ENCODE data around the gene D2HGDH.
"Not testable (repeated sequence)": the region's sequence is repeated elsewhere in the genome, so short reads cannot be mapped to it uniquely, and the experiment has no call there.

The D2HGDH gene

DNA sequence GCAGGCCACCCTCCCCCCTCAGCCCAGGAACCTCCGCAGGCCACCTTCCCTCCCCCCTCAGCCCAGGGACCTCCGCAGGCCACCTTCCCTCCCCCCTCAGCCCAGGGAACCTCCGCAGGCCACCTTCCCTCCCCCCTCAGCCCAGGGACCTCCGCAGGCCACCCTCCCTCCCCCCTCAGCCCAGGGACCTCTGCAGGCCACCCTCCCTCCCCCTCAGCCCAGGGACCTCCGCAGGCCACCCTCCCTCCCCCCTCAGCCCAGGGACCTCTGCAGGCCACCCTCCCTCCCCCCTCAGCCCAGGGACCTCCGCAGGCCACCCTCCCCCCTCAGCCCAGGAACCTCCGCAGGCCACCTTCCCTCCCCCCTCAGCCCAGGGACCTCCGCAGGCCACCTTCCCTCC lies 71.8 kb downstream of the D2HGDH start:
- in situ Hi-C loops (cut with HindIII; ENCODE audit: low sequenced_read_pairs): not testable (repeated sequence)

DNA sequence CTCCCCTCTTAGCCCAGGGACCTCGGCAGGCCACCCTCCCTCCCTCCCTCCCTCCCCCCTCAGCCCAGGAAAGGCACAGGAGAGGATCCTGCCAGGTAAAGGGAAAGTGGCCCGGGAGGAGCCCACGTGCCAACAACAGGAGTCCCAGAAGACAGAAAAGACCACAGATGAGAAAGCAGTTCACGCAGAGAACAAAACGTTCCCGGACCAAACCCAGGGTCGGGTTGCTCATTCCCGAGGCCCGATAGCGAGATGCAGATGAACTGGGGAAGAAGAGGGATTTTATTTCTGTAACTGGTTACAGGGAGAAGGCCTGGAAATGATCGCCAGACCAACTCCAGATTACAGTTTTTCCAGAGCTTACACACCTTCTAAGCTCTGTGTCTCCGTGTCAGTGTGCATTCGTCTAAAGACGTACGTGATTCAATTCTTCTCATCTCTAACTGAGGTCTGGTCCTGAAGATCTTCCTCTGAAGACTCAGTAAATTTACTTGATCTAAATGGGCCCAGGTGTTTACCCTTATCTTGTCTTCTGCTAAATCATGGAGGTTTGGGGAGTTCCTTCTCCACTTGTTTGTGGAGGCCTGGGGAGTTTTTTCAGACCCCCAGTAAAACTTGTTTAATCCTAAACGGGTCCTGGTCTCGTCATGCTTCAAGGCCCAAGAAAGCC lies 73.8 kb downstream of the D2HGDH start:
- in situ Hi-C loops (cut with HindIII; ENCODE audit: low sequenced_read_pairs): no loop called here

DNA sequence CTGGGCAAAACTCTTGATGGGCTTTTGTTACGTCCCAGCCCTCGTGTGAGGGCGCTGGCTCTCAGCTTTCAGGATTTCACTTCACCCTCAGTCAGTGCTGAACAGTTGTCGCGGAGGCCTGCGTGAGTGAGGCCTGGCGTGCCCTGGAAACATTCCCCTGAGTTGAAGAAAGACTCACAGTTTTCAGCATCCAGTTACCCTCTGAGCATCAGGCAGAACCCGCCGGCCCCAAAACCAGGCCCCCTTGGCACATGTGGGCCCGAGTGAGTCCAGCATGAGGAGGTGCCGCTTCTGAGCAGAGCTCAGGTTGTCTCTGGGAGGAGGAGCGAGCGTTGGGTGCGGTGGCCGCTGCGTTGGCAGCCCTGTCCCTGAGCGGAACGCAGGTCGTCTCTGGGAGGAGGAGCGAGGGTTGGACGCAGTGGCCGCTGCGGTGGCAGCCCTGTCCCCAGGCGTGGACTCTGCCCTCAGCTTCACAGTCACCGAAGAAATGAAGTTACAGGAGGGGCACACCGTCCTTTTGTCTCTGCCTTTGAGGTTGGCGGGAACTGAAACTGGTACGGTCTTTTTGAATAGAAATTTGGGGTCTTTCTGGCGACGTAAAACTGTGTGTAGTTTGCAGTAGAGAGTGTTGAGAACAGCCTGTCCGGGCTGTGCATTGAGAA lies 74.4 kb downstream of the D2HGDH start, which contains the start of gene NEU4:
NEU4 (plus strand) TSS at position 473 of the 662 bp plus-strand sequence. CDS start 5,292 bp downstream, outside the sequence.
- in situ Hi-C loops (cut with HindIII; ENCODE audit: low sequenced_read_pairs): no loop called here

DNA sequence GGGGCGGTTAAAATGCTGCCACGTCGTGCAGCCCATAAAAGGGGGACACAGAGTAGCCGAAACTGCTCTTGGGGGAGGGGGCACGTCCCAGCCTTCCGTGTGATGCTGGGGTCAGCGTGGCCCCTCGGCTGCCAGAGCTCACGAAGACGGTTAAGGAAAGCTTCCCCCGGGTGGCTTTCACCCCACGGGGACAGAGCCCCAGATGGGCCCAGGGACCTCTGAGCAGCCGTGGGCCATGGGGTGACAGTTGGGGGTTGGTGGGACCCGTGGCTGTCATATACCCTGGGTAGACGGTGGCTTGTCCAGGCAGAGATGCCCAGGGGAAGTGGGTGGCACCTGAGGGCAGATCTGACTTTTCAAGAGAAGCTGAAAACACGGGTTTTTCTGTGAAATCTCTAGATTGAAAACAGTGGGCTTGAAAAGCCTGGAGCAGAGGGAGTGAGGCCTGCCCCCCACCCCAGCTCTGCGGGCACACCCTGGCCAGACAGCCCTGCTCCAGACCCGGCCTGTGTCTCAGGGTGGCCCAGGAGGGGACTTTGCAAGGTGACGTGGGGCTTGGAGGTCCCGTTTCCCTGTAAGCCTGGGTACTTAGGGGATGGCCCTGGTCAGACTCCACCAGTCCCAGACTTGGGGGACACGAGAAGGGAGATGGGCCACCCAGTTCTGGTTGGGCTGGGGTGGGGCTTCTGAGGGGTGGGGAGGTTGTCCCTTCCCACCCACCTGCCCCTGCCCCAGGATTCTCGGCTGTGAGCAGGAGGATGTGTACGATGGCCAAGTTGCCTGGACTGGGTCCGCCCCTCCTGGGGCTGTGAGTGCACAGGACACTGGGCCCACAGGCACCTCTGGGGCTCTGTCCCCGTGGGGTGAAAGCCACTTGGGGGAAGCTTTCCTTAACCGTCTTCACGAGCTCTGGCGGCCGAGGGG lies 75.2 kb downstream of the D2HGDH start:
- in situ Hi-C loops (cut with HindIII; ENCODE audit: low sequenced_read_pairs): no loop called here

DNA sequence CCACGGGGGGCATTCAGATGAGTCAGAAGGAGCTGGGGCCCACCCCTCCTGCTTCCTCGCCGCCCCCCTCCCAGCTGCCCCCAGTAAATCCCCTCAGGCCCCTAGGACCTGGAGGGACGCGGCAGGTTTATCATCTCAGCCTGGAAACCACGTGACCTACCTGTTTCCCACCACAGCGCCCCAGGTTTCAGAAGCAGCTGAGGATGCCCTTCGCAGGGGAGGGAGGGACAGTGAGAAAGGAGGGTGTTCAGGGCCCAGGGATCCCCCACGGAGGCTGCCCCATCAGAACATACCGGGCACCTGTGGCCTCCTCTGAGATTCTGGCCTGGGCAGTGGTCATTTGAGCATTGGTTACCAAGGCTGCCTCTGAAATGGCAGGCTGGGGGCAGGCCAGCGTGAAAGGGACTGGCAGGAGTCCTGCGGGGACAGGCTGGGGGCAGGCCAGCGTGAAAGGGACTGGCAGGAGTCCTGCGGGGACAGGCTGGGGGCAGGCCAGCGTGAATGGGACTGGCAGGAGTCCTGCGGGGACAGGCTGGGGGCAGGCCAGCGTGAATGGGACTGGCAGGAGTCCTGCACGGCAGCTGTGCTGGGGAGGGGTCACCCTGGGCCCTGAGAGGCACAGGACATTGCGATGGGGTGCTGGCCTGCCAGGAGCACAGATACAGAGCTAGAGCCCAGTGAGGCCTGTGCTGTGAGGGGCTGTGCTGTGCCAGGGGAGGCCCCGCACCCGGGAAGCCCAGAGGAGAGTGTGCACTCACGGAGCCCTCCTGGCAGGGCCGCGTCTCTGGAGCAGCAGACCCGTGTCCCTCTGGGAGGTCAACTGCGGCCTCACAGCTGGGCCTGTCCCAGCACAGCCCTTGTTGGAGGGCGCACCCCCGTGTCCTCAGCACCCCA lies 76.1 kb downstream of the D2HGDH start:
- in situ Hi-C loops (cut with HindIII; ENCODE audit: low sequenced_read_pairs): no loop called here

DNA sequence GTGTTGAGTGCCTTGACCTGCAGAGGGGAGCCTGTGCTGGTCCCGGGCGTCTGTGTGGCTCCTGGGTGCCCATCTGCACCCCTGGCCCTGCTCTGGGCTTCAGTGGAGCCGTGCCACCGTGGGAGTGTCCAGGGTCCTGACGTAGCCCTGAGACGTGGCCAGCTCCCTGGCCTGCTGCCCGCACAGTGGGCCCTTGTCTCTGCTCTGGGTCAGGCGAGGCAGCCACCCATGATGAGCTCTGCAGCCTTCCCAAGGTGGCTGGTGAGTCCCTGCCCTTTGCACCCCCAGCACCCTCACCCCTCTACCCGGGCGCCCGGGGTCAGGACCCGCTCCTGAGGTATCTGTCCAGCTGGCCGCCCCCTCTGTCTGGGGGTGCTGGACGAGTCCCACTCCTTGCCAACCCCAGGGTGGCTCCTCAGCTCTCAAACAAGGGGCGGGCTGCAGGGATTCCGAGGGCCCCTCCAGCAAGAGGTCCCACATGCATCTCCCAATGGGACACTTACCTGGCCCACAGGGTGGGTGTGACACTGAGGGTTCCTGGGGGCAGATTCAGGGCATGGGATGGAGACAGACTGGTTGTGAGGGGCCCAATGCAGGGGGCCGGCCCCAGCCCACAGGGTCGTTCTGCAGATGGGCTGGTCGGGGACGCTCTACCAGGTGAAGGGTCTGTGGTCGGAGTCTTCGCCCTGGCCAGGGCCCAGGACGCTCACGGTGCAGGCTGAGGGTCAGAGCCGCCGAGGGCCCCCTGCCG lies 76.9 kb downstream of the D2HGDH start:
- in situ Hi-C loops (cut with HindIII; ENCODE audit: low sequenced_read_pairs): no loop called here

DNA sequence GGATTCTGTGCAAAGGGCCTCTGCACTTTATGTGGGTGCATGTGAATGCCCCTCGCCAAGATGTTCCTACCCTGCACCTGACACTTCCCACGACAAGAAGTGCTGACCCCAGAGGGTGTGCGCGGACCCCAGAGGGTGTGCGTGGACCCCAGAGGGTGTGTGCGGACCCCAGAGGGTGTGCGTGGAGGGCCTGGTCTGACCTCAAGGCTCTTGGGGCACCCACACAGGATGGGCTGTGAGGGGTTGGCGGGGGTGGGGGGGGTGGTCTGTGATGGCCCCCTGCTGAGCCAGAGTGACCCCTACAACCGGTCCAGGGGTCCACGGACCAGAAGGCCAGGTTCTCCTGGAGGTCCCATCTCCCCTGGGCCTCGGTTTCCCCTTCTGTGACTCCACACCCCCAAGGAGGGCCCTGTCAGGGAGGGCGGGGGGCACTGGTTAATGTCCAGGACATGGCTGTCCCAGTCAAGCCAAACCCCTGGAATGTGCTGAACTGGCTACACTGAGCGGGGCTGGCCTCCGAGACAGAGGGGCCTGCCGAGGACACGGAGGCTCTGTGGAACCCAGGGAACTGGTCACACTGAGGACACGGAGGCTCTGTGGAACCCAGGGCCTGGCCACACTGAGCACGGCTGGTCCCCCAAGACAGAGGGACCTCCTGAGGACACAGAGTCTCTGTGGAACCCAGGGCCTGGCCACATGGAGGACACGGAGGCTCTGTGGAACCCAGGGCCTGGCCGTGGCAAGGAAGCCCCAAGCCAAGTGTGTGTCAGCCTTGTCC lies 77.7 kb downstream of the D2HGDH start:
- in situ Hi-C loops (cut with HindIII; ENCODE audit: low sequenced_read_pairs): no loop called here

DNA sequence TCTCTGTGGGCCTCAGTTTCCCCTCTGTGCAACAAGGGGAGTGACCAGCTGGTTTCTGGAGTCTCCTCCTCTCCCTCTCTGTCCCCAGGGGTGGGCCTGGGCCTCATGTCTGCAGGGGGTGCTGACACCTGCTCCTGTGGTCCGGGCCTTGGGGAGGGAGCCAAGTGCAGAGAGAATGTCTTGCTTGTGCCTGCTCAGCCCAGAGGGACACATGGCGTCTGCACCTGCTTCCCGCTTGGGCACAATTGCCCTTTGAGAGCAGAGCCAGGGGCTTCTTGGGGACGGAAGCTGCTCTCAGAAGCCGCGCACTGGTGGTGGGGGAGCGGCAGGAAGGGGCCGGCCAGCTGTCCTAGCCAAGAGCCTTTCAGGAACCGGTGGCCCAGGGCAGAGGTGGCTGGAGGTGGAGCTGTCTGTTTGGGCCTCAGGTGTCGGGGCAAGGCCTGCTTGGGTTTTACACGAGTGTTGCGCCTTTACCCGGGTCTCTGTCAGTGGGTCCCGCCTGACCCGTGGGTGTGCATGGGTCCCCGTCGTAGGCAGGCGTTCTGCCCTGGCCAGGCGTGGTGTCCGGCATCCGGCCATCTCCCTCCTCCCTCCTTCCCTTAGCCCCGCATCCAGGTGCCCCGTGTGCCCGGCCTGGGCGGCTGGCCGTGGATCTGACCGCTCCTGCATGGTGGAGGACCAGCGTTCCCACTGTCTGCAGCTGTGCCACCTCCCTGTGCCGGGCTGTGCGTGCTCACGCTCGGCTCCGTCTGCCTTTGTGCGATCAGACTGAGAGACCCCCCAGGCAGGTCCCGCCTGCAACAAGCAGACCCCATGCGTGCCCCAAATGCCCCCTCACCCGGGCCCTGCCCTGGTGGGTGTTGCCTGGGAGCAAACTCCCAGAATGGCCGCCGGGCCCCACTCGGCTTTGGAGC lies 78.6 kb downstream of the D2HGDH start:
- in situ Hi-C loops (cut with HindIII; ENCODE audit: low sequenced_read_pairs): no loop called here

DNA sequence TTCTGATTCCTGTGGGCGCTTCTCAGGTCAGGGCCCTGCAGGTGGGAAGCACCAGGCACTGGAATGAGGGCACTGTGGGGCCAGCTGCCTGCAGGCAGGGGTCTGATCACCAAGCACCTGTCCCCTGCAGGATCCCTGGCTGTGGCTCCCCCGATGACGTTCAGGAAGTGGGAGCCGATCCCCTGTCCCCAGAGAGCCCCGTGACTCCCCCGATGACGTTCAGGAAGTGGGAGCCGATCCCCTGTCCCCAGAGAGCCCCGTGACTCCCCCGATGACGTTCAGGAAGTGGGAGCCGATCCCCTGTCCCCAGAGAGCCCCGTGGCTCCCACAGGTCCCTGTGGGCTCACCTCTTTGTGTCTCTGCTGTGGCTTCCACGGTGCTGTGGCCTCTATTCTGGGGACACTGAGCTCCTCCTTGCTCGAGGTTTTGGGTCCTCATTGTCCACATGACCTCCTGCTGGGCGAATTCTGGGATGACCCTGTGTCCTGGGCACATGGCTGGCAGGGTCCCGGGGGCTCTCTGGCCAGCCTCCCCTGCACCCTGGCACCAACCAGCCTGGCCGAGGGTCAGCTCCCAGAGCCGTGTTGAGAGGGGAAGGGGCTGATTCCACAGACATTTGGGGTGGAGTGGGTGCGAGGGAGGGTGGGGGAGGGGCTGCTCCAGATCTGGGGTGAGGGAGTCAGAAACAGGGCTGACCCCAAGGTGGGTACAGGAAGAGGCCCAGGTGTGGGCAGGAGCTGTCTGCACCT lies 79.4 kb downstream of the D2HGDH start:
- in situ Hi-C loops (cut with HindIII; ENCODE audit: low sequenced_read_pairs): no loop called here

DNA sequence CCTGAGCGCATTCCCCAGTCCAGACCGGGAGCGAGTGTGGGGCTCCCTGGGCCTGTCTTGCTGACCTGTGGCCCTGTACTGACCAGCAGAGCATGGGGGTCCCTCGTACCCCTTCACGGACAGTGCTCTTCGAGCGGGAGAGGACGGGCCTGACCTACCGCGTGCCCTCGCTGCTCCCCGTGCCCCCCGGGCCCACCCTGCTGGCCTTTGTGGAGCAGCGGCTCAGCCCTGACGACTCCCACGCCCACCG lies 79.9 kb downstream of the D2HGDH start:
- in situ Hi-C loops (cut with HindIII; ENCODE audit: low sequenced_read_pairs): no loop called here

DNA sequence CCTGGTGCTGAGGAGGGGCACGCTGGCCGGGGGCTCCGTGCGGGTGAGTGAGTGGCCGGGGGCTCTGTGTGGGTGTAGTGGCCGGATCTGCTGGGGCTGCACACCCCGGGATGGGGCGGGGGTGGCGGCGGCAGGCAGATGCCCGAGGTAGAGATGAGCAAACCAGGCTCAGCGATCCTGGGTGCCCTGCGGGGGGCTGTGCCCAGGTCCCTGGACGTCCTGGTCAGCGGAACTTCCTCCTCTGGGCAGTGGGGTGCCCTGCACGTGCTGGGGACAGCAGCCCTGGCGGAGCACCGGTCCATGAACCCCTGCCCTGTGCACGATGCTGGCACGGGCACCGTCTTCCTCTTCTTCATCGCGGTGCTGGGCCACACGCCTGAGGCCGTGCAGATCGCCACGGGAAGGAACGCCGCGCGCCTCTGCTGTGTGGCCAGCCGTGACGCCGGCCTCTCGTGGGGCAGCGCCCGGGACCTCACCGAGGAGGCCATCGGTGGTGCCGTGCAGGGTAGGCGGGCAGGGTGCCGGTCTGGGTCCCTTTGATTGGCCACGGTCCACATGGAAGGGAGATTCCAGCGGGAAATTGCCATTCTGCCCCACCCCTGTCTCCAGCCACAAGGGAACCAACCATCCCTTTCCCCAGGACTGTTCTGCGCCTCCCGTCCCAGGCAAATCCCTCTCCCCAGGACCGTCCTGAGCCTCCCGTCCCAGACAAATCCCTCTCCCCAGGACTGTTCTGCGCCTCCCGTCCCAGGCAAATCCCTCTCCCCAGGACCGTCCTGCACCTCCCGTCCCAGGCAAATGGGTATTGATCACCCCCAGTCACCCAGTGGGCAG lies 80.4 kb downstream of the D2HGDH start:
- in situ Hi-C loops (cut with HindIII; ENCODE audit: low sequenced_read_pairs): no loop called here

DNA sequence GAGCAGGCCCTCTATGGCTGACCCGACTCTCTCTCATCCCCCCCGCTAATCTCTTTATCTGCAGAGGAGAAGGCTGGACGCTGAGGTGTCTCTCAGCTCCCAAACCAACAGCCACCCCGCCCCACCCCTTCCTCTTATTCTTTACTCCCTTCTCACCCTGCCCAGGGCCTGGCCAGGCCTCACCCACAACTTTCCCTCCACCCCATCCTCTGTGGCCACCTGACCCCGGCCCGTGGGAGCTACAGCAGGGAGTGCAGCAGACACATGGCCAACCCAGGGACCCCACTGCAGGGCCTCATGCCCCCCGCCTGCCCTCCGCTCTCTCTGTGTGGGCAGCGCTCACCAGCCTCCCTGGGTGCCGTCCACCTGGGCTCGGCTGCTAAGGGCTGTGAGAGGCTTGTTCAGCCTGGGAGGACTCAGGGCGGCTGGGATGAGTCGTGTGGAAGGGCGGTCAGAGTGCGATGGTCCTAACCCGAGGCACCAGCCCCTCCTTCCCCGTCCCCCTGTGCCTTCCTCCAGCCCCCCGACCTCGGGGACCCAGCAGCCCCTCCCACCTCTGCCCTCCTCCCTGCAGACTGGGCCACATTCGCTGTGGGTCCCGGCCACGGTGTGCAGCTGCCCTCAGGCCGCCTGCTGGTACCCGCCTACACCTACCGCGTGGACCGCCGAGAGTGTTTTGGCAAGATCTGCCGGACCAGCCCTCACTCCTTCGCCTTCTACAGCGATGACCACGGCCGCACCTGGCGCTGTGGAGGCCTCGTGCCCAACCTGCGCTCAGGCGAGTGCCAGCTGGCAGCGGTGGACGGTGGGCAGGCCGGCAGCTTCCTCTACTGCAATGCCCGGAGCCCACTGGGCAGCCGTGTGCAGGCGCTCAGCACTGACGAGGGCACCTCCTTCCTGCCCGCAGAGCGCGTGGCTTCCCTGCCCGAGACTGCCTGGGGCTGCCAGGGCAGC lies 81.3 kb downstream of the D2HGDH start:
- in situ Hi-C loops (cut with HindIII; ENCODE audit: low sequenced_read_pairs): no loop called here

DNA sequence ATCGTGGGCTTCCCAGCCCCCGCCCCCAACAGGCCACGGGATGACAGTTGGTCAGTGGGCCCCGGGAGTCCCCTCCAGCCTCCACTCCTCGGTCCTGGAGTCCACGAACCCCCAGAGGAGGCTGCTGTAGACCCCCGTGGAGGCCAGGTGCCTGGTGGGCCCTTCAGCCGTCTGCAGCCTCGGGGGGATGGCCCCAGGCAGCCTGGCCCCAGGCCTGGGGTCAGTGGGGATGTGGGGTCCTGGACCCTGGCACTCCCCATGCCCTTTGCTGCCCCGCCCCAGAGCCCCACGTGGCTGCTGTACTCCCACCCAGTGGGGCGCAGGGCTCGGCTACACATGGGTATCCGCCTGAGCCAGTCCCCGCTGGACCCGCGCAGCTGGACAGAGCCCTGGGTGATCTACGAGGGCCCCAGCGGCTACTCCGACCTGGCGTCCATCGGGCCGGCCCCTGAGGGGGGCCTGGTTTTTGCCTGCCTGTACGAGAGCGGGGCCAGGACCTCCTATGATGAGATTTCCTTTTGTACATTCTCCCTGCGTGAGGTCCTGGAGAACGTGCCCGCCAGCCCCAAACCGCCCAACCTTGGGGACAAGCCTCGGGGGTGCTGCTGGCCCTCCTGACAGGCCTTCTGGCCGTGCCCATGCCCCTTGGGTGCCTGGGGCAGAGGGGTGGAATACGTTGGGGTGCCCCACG lies 82.1 kb downstream of the D2HGDH start:
- in situ Hi-C loops (cut with HindIII; ENCODE audit: low sequenced_read_pairs): no loop called here

DNA sequence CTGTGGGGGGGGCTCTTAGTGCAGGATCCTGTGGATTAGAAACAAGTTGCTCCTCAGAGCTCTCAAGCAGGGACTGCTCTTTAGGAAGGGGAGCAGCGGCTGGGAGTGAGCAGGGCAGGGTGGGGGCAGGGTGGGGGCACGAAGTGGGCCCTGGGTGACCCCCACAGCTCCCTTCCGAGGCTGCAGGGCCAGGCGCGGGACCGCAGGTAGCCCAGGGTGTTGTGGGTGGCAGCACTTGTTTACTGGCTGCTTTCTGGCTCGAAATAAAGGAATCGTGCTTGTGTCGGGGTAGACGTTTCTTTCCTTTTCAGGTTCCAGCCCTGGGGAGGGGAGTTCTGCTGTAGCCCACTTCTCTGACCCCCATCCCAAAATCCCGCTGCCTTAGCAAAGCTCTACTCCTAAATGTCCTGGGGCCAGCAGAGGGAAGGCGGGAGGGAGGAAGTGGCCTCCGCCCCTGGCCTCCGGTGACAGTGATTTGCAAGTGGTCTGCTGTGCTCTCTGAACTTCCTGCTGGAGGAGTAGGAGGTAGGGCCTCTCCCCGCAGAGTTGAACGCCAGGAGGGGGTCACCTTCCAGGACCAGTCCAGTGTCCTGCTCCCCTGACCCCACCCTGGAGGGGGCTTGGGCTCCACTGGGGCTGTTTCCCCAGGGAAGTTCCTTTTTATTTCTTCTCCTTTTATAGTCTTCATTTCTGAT lies 82.8 kb downstream of the D2HGDH start:
- in situ Hi-C loops (cut with HindIII; ENCODE audit: low sequenced_read_pairs): no loop called here

DNA sequence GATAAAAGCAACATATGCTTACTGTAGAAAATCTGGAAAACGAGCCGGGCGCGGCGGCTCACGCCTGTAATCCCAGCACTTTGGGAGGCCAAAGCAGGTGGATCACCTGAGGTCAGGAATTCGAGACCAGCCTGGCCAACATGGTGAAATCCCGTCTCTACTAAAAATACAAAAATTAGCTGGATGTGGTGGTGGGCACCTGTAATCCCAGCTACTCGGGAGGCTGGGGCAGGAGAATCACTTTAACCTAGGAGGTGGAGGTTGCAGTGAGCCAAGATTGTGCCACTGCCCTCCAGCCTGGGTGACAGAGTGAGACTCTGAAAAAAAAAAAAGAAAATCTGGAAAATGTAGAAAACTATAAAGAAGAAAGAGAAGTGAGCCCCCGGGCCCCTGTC lies 83.4 kb downstream of the D2HGDH start:
- in situ Hi-C loops (cut with HindIII; ENCODE audit: low sequenced_read_pairs): not testable (repeated sequence)

Measured in DLD1 (cell line).